NCI-H82 treated with DMSO at 0.1 percent for 48 hours (cell line): ENCODE results near the gene DUSP9.
A peak's percentile ranks its signal among the peaks of the same experiment; 100 is the strongest.

ENCODE experiments used
- DNase-seq: peaks from one replicate; lab custom pipeline; 2025; ENCODE audit not compliant: unreplicated experiment; lab: John Stamatoyannopoulos, UW

Gene DUSP9

GRCh38 chrX:153635788-153636668 lies 11.0 kb upstream of the DUSP9 start:
- no peak for DNase-seq

- no peak for DNase-seq
These were observed 10.3 kb upstream of the DUSP9 start for GRCh38 chrX:153636716-153637115.

- no peak for DNase-seq
These were observed 9.6 kb upstream of the DUSP9 start for GRCh38 chrX:153637121-153638040.

GRCh38 chrX:153638041-153638371 lies 9.0 kb upstream of the DUSP9 start:
- DNase-seq, result no peak

- peak; percentile 24 for DNase-seq
These were observed 8.4 kb upstream of the DUSP9 start for GRCh38 chrX:153638436-153639176.

GRCh38 chrX:153639177-153640044 lies 7.6 kb upstream of the DUSP9 start:
- DNase-seq, result no peak

GRCh38 chrX:153640045-153640686 lies 6.8 kb upstream of the DUSP9 start:
- no peak for DNase-seq

GRCh38 chrX:153640736-153641575 lies 6.0 kb upstream of the DUSP9 start:
- no peak for DNase-seq

- peak; percentile 28 for DNase-seq
These were observed 5.4 kb upstream of the DUSP9 start for GRCh38 chrX:153641627-153642026.

- DNase-seq, result peak; percentile 3
These were observed 4.8 kb upstream of the DUSP9 start for GRCh38 chrX:153642051-153642654.

GRCh38 chrX:153642655-153643430 lies 4.2 kb upstream of the DUSP9 start:
- DNase-seq, result no peak

- no peak for DNase-seq
These were observed 3.3 kb upstream of the DUSP9 start for GRCh38 chrX:153643431-153644351.

GRCh38 chrX:153644356-153645125 lies 2.5 kb upstream of the DUSP9 start:
- DNase-seq, result no peak

- no peak for DNase-seq
These were observed 1.9 kb upstream of the DUSP9 start for GRCh38 chrX:153645151-153645550.

GRCh38 chrX:153645921-153646488 lies 998 bp upstream of the DUSP9 start:
- DNase-seq, result no peak
